Measurements from ENCODE around the gene DSCAML1.

Gene DSCAML1

DNA sequence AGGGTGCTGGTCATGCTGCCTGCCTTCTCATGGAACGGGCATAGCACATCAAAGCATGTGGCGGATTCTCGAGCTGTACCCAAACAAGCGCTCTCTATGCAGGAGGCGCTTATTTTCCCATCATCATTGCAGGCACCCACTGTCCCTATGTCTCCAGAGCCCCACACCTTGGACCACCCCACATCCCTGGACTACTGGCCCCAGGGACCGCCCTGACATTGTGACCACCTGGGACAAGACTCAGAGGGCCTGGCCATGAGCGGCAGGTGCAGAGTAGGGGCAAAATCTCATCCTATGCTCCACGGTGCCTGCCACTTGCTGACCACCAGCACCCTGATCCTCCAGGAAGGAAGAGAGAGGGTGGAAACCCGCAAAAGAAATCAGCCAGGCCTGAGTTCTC is 170.4 kb downstream of the DSCAML1 start:
- no peak for TF ChIP-seq ARNTL (CRISPR knock-in tag; IDR thresholded peaks at IDR 0.05; ENCODE audit: borderline replicate concordance, low read depth)
- TF ChIP-seq ZNF70 (CRISPR knock-in tag; IDR thresholded peaks at IDR 0.05): no peak
- TF ChIP-seq ZFP30 (CRISPR knock-in tag; IDR thresholded peaks at IDR 0.05): no peak
- no peak for TF ChIP-seq ZNF565 (CRISPR knock-in tag; conservative IDR thresholded peaks at IDR 0.05; ENCODE audit: low read depth)
- TF ChIP-seq, protein P1, sequence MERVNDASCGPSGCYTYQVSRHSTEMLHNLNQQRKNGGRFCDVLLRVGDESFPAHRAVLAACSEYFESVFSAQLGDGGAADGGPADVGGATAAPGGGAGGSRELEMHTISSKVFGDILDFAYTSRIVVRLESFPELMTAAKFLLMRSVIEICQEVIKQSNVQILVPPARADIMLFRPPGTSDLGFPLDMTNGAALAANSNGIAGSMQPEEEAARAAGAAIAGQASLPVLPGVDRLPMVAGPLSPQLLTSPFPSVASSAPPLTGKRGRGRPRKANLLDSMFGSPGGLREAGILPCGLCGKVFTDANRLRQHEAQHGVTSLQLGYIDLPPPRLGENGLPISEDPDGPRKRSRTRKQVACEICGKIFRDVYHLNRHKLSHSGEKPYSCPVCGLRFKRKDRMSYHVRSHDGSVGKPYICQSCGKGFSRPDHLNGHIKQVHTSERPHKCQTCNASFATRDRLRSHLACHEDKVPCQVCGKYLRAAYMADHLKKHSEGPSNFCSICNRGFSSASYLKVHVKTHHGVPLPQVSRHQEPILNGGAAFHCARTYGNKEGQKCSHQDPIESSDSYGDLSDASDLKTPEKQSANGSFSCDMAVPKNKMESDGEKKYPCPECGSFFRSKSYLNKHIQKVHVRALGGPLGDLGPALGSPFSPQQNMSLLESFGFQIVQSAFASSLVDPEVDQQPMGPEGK (CRISPR knock-in tag; IDR thresholded peaks at IDR 0.05; ENCODE audit: borderline replicate concordance): no peak
- no peak for TF ChIP-seq RARB (CRISPR knock-in tag; IDR thresholded peaks at IDR 0.05)
- no peak for TF ChIP-seq BACH2 (CRISPR knock-in tag; IDR thresholded peaks at IDR 0.05; ENCODE audit: borderline replicate concordance)
- no peak for TF ChIP-seq OSR1 (CRISPR knock-in tag; IDR thresholded peaks at IDR 0.05)
- TF ChIP-seq ZNF8 (CRISPR knock-in tag; IDR thresholded peaks at IDR 0.05): no peak
- no peak for TF ChIP-seq PPARA (CRISPR knock-in tag; IDR thresholded peaks at IDR 0.05; ENCODE audit: borderline replicate concordance)
- no peak for TF ChIP-seq TCF4 (CRISPR knock-in tag; IDR thresholded peaks at IDR 0.05; ENCODE audit: borderline replicate concordance)
- no peak for TF ChIP-seq POU6F1 (CRISPR knock-in tag; IDR thresholded peaks at IDR 0.05; ENCODE audit: borderline replicate concordance, low read depth)
- TF ChIP-seq, protein P2, sequence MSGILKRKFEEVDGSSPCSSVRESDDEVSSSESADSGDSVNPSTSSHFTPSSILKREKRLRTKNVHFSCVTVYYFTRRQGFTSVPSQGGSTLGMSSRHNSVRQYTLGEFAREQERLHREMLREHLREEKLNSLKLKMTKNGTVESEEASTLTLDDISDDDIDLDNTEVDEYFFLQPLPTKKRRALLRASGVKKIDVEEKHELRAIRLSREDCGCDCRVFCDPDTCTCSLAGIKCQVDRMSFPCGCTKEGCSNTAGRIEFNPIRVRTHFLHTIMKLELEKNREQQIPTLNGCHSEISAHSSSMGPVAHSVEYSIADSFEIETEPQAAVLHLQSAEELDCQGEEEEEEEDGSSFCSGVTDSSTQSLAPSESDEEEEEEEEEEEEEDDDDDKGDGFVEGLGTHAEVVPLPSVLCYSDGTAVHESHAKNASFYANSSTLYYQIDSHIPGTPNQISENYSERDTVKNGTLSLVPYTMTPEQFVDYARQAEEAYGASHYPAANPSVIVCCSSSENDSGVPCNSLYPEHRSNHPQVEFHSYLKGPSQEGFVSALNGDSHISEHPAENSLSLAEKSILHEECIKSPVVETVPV (CRISPR knock-in tag; IDR thresholded peaks at IDR 0.05): no peak
- no peak for TF ChIP-seq GLIS3 (CRISPR knock-in tag; IDR thresholded peaks at IDR 0.05)
- no peak for TF ChIP-seq ISL1 (CRISPR knock-in tag; IDR thresholded peaks at IDR 0.05)
- TF ChIP-seq, protein P3, sequence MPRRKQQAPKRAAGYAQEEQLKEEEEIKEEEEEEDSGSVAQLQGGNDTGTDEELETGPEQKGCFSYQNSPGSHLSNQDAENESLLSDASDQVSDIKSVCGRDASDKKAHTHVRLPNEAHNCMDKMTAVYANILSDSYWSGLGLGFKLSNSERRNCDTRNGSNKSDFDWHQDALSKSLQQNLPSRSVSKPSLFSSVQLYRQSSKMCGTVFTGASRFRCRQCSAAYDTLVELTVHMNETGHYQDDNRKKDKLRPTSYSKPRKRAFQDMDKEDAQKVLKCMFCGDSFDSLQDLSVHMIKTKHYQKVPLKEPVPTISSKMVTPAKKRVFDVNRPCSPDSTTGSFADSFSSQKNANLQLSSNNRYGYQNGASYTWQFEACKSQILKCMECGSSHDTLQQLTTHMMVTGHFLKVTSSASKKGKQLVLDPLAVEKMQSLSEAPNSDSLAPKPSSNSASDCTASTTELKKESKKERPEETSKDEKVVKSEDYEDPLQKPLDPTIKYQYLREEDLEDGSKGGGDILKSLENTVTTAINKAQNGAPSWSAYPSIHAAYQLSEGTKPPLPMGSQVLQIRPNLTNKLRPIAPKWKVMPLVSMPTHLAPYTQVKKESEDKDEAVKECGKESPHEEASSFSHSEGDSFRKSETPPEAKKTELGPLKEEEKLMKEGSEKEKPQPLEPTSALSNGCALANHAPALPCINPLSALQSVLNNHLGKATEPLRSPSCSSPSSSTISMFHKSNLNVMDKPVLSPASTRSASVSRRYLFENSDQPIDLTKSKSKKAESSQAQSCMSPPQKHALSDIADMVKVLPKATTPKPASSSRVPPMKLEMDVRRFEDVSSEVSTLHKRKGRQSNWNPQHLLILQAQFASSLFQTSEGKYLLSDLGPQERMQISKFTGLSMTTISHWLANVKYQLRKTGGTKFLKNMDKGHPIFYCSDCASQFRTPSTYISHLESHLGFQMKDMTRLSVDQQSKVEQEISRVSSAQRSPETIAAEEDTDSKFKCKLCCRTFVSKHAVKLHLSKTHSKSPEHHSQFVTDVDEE (CRISPR knock-in tag; IDR thresholded peaks at IDR 0.05): no peak
- no peak for TF ChIP-seq ZC3H10 (CRISPR knock-in tag; IDR thresholded peaks at IDR 0.05)
- TF ChIP-seq ZFP3 (CRISPR knock-in tag; IDR thresholded peaks at IDR 0.05): no peak
- TF ChIP-seq TOX (CRISPR knock-in tag; IDR thresholded peaks at IDR 0.05; ENCODE audit: borderline replicate concordance): no peak
- no peak for TF ChIP-seq SNAI2 (CRISPR knock-in tag; IDR thresholded peaks at IDR 0.05)
- ATAC-seq: no peak

- TF ChIP-seq ZNF8 (CRISPR knock-in tag; IDR thresholded peaks at IDR 0.05): no peak
- TF ChIP-seq, protein P4, sequence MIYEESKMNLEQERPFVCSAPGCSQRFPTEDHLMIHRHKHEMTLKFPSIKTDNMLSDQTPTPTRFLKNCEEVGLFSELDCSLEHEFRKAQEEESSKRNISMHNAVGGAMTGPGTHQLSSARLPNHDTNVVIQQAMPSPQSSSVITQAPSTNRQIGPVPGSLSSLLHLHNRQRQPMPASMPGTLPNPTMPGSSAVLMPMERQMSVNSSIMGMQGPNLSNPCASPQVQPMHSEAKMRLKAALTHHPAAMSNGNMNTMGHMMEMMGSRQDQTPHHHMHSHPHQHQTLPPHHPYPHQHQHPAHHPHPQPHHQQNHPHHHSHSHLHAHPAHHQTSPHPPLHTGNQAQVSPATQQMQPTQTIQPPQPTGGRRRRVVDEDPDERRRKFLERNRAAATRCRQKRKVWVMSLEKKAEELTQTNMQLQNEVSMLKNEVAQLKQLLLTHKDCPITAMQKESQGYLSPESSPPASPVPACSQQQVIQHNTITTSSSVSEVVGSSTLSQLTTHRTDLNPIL (CRISPR knock-in tag; IDR thresholded peaks at IDR 0.05; ENCODE audit: low read depth): no peak
- ATAC-seq: no peak
Measured at GRCh38 chr11:117625237-117625636, 171.8 kb downstream of the DSCAML1 start.

- ATAC-seq: no peak
- TF ChIP-seq RARB (CRISPR knock-in tag; IDR thresholded peaks at IDR 0.05) (no peak), ZFP30 (CRISPR knock-in tag; IDR thresholded peaks at IDR 0.05) (no peak), SNAI2 (CRISPR knock-in tag; IDR thresholded peaks at IDR 0.05) (no peak)
- TF ChIP-seq, protein P1 (CRISPR knock-in tag; IDR thresholded peaks at IDR 0.05; ENCODE audit: borderline replicate concordance): no peak
Measured at GRCh38 chr11:117623831-117624271, 173.2 kb downstream of the DSCAML1 start.

All from SK-N-SH treated with all-trans-retinoic acid at 6 μM for 48 hours (cell line).